Kidney (tissue), 14 donors: Measurements from ENCODE around the gene SUN2. TPM values are rescaled to one million over a fixed set of nuclear protein-coding genes. Genes with fewer than 3 reads are reported as not detected.
A peak's percentile ranks its signal among the peaks of the same experiment; 100 is the strongest.

Source experiments
- DNase-seq, 5 donors: peaks; one replicate each; pipeline ENCODE4 v3.0.0-alpha.2; 2013 to 2020
- FAIRE-seq: peaks from 2 replicates; lab custom pipeline; 2012; peaks lifted over from hg19 to GRCh38; lab: Jason Lieb, UNC
- H3K27ac ChIP-seq, 2 donors: one replicate each; pipeline ENCODE4 v1.7.0; 2013; ENCODE audit warnings: low read depth in 2 of 2, low read length in 2 of 2, inconsistent platforms in 1 of 2
- H3K27me3 ChIP-seq: one replicate; pipeline ENCODE4 v1.7.1; 2013; ENCODE audit warnings: low read length, inconsistent platforms; ENCODE audit not compliant: control insufficient read depth, insufficient read depth
- H3K36me3 ChIP-seq, 3 donors: one replicate each; pipeline versions ENCODE4 v1.7.0 to v1.7.1; 2013; ENCODE audit warnings: low read length in 3 of 3, control low read depth in 1 of 3, inconsistent platforms in 1 of 3; ENCODE audit not compliant: insufficient read depth in 3 of 3, control insufficient read depth in 2 of 3
- H3K4me1 ChIP-seq, 3 donors: one replicate each; pipeline versions ENCODE4 v1.7.0 to v1.7.1; 2013; ENCODE audit warnings: low read length in 3 of 3, inconsistent platforms in 1 of 3, low read depth in 1 of 3; ENCODE audit not compliant: control insufficient read depth in 2 of 3, insufficient read depth in 2 of 3
- H3K4me3 ChIP-seq, 3 donors: one replicate each; pipeline versions ENCODE4 v1.7.0 to v1.8.1; 2013; ENCODE audit warnings: low read length in 3 of 3, control low read depth in 1 of 3, inconsistent platforms in 1 of 3
- H3K9ac ChIP-seq, 3 donors: one replicate each; pipeline versions ENCODE4 v1.7.0 to v1.7.1; 2013; ENCODE audit warnings: low read length in 3 of 3, control low read depth in 1 of 3, inconsistent platforms in 1 of 3
- H3K9me3 ChIP-seq, 3 donors: one replicate each; pipeline versions ENCODE4 v1.7.0 to v1.7.1; 2013; ENCODE audit warnings: low read length in 3 of 3, control low read depth in 1 of 3, inconsistent platforms in 1 of 3; ENCODE audit not compliant: control insufficient read depth in 2 of 3, insufficient read depth in 1 of 3
- intact Hi-C: fragments of 100-400 bp; cut with DNase I; formaldehyde crosslinking; loops from one replicate; pipeline ENCODE4 v1.11.1; 2022
- polyA plus RNA-seq: library from polyadenylated mRNA; stranded (reverse); fragments of 350-450 nt; fragmentation: Illumina TruSeq; extraction: RNeasy Lipid Tissue Mini Kit (QIAGEN cat#74804); gene quantifications from one replicate; pipeline ENCODE4 v1.2.3, GENCODE V29; 2014; ENCODE audit warnings: low read depth, low replicate concordance; ENCODE audit not compliant: insufficient read depth
- total RNA-seq: library from RNA; stranded (reverse); fragmentation: NEBNext Ultra II Directional; extraction: Animal tissue kit (Norgen Biotek cat#: 25700); gene quantifications from one replicate; pipeline ENCODE4 v1.2.1, GENCODE V29; 2021
- TF ChIP-seq, protein P1 (sequence below): IDR thresholded peaks from 3 replicates; pipeline ENCODE4 v1.5.1; 2012; ENCODE audit warnings: mild to moderate bottlenecking, moderate library complexity, borderline replicate concordance; ENCODE audit not compliant: insufficient read depth; ENCODE audit errors: extremely low read depth
- donor health status: control.
- donor health status: control.
- donor health status: control.
- donor health status: control.
- donor health status: control.
- donor health status: DM: yes; HTN: yes; CAD: no.
- donor health status: Normal renal cell carcinoma (clear cell type).

Gene SUN2
- total and polyA plus RNA-seq, 2 donors from 2014 or later = 41.7 to 199 TPM

DNA sequence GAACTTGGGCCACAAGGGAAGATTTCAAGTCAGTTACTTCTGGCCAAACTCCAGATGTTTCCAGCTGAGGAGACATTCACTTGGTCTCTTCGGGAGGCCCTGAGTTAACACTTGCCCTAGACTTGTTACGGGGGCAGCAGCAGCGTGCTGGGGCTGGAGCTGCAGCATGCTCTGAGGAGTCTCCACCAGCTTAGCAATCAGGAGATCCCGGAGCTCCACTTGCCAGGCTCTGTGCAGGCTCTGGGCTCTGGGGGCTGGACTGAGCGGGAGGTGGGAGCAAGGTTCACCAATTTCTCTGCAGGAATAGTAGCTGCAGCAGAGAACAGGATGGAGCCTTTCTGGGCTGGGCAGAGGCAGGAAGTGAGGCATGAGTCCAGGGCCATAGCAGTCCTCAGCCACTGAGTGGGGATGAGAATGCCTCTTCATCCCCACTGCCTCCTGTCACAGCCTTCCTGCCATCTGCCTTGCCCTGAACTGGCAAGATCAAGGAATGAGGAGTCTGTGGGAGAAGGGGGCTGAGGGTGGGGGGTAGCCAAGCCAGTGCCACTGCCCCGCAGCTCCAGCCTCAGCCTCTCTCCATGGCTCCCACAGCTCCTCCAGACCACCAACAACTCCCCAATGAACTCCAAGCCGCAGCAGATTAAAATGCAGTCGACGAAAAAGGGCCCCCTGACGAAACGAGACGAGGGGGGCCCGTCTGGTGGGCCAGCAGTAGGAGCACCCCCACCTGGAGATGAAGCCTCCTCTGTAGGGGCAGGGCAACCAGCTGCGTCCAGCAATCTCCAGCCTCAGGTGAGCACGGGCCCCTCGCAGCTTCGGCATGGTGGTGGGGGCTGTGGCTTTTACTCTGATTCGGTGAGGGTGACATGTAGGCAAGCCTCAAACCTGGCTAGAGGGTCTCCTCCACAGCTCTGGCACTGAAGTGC is 26.7 kb downstream of the SUN2 start:
- Histone ChIP-seq H3K27ac (no peak overlapping the region), H3K36me3 (peaks cover 13 to 62% (median 53%) of the 10 kb centered on the region in 3 donors), H3K9ac (no peak overlapping the region), H3K4me1 (peaks cover 0 to 18% (median 12%) of the 10 kb centered on the region in 3 donors), H3K27me3 (no peaks in the 10 kb centered on the region), H3K4me3 (no peak overlapping the region), H3K9me3 (no peaks in the 10 kb centered on the region)
- TF ChIP-seq, protein P1, sequence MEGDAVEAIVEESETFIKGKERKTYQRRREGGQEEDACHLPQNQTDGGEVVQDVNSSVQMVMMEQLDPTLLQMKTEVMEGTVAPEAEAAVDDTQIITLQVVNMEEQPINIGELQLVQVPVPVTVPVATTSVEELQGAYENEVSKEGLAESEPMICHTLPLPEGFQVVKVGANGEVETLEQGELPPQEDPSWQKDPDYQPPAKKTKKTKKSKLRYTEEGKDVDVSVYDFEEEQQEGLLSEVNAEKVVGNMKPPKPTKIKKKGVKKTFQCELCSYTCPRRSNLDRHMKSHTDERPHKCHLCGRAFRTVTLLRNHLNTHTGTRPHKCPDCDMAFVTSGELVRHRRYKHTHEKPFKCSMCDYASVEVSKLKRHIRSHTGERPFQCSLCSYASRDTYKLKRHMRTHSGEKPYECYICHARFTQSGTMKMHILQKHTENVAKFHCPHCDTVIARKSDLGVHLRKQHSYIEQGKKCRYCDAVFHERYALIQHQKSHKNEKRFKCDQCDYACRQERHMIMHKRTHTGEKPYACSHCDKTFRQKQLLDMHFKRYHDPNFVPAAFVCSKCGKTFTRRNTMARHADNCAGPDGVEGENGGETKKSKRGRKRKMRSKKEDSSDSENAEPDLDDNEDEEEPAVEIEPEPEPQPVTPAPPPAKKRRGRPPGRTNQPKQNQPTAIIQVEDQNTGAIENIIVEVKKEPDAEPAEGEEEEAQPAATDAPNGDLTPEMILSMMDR = no peak
- FAIRE-seq (no peak), DNase-seq (peak in 2 of 5 donors; percentile 19 to 59)
- intact Hi-C loops = no loop called here

DNA sequence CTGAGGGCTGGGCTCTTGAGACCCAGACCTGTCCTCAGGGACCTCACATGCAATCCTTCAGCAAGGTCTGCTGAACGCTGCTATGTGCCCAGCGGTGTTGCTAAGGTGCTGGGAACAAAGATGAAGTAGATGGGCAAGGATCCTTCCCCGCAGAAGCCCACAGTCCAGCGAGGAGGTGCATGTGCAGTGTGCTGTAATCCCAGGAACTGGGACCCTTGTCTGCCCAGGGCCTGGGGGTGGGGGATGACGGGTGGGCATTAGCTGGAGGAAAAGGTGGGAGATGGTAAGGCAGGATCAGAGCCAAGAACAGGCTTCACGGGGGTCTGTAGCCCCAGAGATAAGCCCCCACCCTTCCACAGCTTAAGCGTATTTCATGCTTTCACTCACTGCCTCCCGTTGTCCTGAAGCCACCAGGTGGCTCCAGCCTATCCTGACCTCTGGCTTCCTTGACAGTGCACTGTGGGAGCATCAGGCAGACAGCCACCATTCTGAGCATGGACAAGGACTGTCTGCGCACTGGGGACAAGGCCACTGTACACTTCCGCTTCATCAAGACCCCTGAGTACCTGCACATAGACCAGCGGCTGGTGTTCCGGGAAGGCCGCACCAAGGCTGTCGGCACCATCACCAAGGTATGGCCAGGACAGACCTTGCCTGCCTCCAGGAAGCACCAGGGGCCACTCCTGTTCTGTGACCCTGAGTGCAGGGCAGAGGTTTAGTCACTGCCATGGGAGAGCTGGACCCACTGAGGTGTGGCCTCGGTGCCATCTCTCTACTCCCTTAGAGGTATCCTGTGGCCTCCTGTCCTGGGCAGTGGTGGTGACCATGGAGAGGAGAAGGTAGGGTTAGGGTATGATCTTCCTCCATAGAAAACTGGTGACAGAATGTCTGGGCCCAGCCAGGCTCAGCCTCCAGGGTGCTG is 28.0 kb downstream of the SUN2 start:
- Histone ChIP-seq H3K4me3 (no peak overlapping the region), H3K4me1 (peaks cover 0 to 6% (median 3%) of the 10 kb centered on the region in 3 donors), H3K9ac (no peak overlapping the region), H3K27me3 (no peaks in the 10 kb centered on the region), H3K9me3 (no peaks in the 10 kb centered on the region), H3K27ac (no peak overlapping the region), H3K36me3 (peaks cover 13 to 70% (median 55%) of the 10 kb centered on the region in 3 donors)
- TF ChIP-seq, protein P1 = no peak
- FAIRE-seq (no peak), DNase-seq (peak in 2 of 5 donors; percentile 18 to 63)
- intact Hi-C loops = no loop called here

DNA sequence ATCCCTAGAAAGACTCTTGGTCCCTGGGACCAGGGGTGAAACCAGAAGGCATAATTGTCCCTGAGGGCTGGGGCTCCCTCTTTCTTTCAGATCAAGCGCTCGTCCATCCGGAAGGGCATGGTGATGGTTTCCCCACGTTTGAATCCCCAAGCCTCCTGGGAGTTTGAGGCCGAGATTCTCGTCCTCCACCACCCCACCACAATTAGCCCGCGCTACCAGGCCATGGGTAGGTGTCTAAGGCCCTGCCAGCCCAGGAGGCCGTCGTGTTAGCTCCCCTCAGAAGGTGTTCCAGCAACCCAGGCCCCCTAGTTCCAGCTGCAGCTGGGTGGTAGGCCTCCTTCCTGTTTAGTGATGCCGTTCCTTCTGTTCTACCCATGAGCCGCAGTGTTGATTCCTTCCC is 28.7 kb downstream of the SUN2 start:
- Histone ChIP-seq H3K4me3 (no peak overlapping the region), H3K9me3 (no peaks in the 10 kb centered on the region), H3K36me3 (peaks cover 15 to 72% (median 59%) of the 10 kb centered on the region in 3 donors), H3K4me1 (peaks cover 0 to 6% (median 0%) of the 10 kb centered on the region in 3 donors), H3K27ac (no peak overlapping the region), H3K27me3 (no peaks in the 10 kb centered on the region), H3K9ac (no peak overlapping the region)
- intact Hi-C loops = no loop called here
- FAIRE-seq (no peak), DNase-seq (peak in 1 of 5 donors; percentile 32)
- TF ChIP-seq, protein P1 = no peak
